ENCODE data around the gene CD22.

CD22 gene

GRCh38 chr19:35362261-35363000, 33.4 kb downstream of the CD22 start:
- no peaks in the 10 kb centered on the region for H3K79me2 ChIP-seq (ENCODE audit: control insufficient read depth, insufficient read depth, low read length, poor library complexity)
- H2BK5ac ChIP-seq (ENCODE audit: low read depth, low read length, poor library complexity), result no peak overlapping the region
- no peak overlapping the region for H2AK5ac ChIP-seq (ENCODE audit: low read length)
- H3K4me1 ChIP-seq (ENCODE audit: control insufficient read depth in 1 of 2, insufficient read depth in 2 of 2, low read length in 2 of 2), result no peaks in the 10 kb centered on the region
- no peaks in the 10 kb centered on the region for H3K79me1 ChIP-seq (ENCODE audit: low read length)
- no peaks in the 10 kb centered on the region for H3K36me3 ChIP-seq (ENCODE audit: control insufficient read depth in 1 of 2, insufficient read depth in 2 of 2, low read length in 2 of 2)
- no peak overlapping the region for H4K91ac ChIP-seq (ENCODE audit: low read depth, low read length)
- H3K14ac ChIP-seq (ENCODE audit: low read length), result no peak overlapping the region
- H3K18ac ChIP-seq (ENCODE audit: low read length), result no peak overlapping the region
- H3K27me3 ChIP-seq (ENCODE audit: insufficient read depth, low read length), result no peaks in the 10 kb centered on the region
- H2BK12ac ChIP-seq (ENCODE audit: low read length), result no peak overlapping the region
- no peak overlapping the region for H4K8ac ChIP-seq (ENCODE audit: low read depth, low read length)
- H3K27ac ChIP-seq (ENCODE audit: low read depth, low read length), result no peak overlapping the region
- no peak overlapping the region for H4K12ac ChIP-seq (ENCODE audit: low read depth, low read length)
- DNase-seq, result no peak
- H3K4ac ChIP-seq (ENCODE audit: low read depth, low read length), result no peak overlapping the region
- no peak overlapping the region for H3K4me2 ChIP-seq (ENCODE audit: low read length)
- H2AFZ ChIP-seq (ENCODE audit: insufficient read depth, low read length, poor library complexity), result no peak overlapping the region
- no peak overlapping the region for H2BK120ac ChIP-seq (ENCODE audit: insufficient read depth, low read length, poor library complexity)
- H3K9ac ChIP-seq (ENCODE audit: low read length), result no peak overlapping the region
- H3K9me3 ChIP-seq (ENCODE audit: insufficient read depth, low read depth, low read length), result no peaks in the 10 kb centered on the region
- H3K4me3 ChIP-seq (ENCODE audit: low read depth, low read length), result no peak overlapping the region
- WGBS (ENCODE audit: extremely low coverage, insufficient coverage, insufficient read length), result no CpG with 5 or more reads among the region's 14 CpGs
- no peak overlapping the region for H3K23ac ChIP-seq (ENCODE audit: low read length)

- H2BK12ac ChIP-seq (ENCODE audit: low read length), result no peak overlapping the region
- no peak overlapping the region for H3K9ac ChIP-seq (ENCODE audit: low read length)
- no peaks in the 10 kb centered on the region for H3K4me1 ChIP-seq (ENCODE audit: control insufficient read depth in 1 of 2, insufficient read depth in 2 of 2, low read length in 2 of 2)
- DNase-seq, result no peak
- H3K79me1 ChIP-seq (ENCODE audit: low read length), result no peaks in the 10 kb centered on the region
- no peak overlapping the region for H3K18ac ChIP-seq (ENCODE audit: low read length)
- no peak overlapping the region for H3K14ac ChIP-seq (ENCODE audit: low read length)
- H3K4me3 ChIP-seq (ENCODE audit: low read depth, low read length), result no peak overlapping the region
- no peaks in the 10 kb centered on the region for H3K36me3 ChIP-seq (ENCODE audit: control insufficient read depth in 1 of 2, insufficient read depth in 2 of 2, low read length in 2 of 2)
- H2BK5ac ChIP-seq (ENCODE audit: low read depth, low read length, poor library complexity), result no peak overlapping the region
- no peak overlapping the region for H2AFZ ChIP-seq (ENCODE audit: insufficient read depth, low read length, poor library complexity)
- H3K4me2 ChIP-seq (ENCODE audit: low read length), result no peak overlapping the region
- no peak overlapping the region for H4K12ac ChIP-seq (ENCODE audit: low read depth, low read length)
- H3K79me2 ChIP-seq (ENCODE audit: control insufficient read depth, insufficient read depth, low read length, poor library complexity), result no peaks in the 10 kb centered on the region
- no peaks in the 10 kb centered on the region for H3K9me3 ChIP-seq (ENCODE audit: insufficient read depth, low read depth, low read length)
- H4K91ac ChIP-seq (ENCODE audit: low read depth, low read length), result no peak overlapping the region
- H2BK120ac ChIP-seq (ENCODE audit: insufficient read depth, low read length, poor library complexity), result no peak overlapping the region
- no CpG with 5 or more reads among the region's 11 CpGs for WGBS (ENCODE audit: extremely low coverage, insufficient coverage, insufficient read length)
- H2AK5ac ChIP-seq (ENCODE audit: low read length), result no peak overlapping the region
- no peak overlapping the region for H3K27ac ChIP-seq (ENCODE audit: low read depth, low read length)
- H3K4ac ChIP-seq (ENCODE audit: low read depth, low read length), result no peak overlapping the region
- H3K23ac ChIP-seq (ENCODE audit: low read length), result no peak overlapping the region
- no peak overlapping the region for H4K8ac ChIP-seq (ENCODE audit: low read depth, low read length)
- H3K27me3 ChIP-seq (ENCODE audit: insufficient read depth, low read length), result no peaks in the 10 kb centered on the region
Measured at GRCh38 chr19:35363001-35363590, 34.1 kb downstream of the CD22 start.

- Histone ChIP-seq H3K18ac (ENCODE audit: low read length) (no peak overlapping the region), H3K79me2 (ENCODE audit: control insufficient read depth, insufficient read depth, low read length, poor library complexity) (no peaks in the 10 kb centered on the region), H3K36me3 (ENCODE audit: control insufficient read depth in 1 of 2, insufficient read depth in 2 of 2, low read length in 2 of 2) (no peaks in the 10 kb centered on the region), H3K27ac (ENCODE audit: low read depth, low read length) (no peak overlapping the region), H4K8ac (ENCODE audit: low read depth, low read length) (no peak overlapping the region), H2BK120ac (ENCODE audit: insufficient read depth, low read length, poor library complexity) (no peak overlapping the region), H4K91ac (ENCODE audit: low read depth, low read length) (no peak overlapping the region), H2AK5ac (ENCODE audit: low read length) (no peak overlapping the region), H3K4me2 (ENCODE audit: low read length) (no peak overlapping the region), H3K79me1 (ENCODE audit: low read length) (no peaks in the 10 kb centered on the region), H2BK5ac (ENCODE audit: low read depth, low read length, poor library complexity) (no peak overlapping the region), H3K14ac (ENCODE audit: low read length) (no peak overlapping the region), H2BK12ac (ENCODE audit: low read length) (no peak overlapping the region), H3K4me1 (ENCODE audit: control insufficient read depth in 1 of 2, insufficient read depth in 2 of 2, low read length in 2 of 2) (no peaks in the 10 kb centered on the region), H3K27me3 (ENCODE audit: insufficient read depth, low read length) (no peaks in the 10 kb centered on the region), H3K9ac (ENCODE audit: low read length) (no peak overlapping the region), H3K23ac (ENCODE audit: low read length) (no peak overlapping the region), H4K12ac (ENCODE audit: low read depth, low read length) (no peak overlapping the region), H3K9me3 (ENCODE audit: insufficient read depth, low read depth, low read length) (no peaks in the 10 kb centered on the region), H2AFZ (ENCODE audit: insufficient read depth, low read length, poor library complexity) (no peak overlapping the region), H3K4me3 (ENCODE audit: low read depth, low read length) (no peak overlapping the region), H3K4ac (ENCODE audit: low read depth, low read length) (no peak overlapping the region)
- WGBS (ENCODE audit: extremely low coverage, insufficient coverage, insufficient read length), result no CpG with 5 or more reads among the region's 19 CpGs
- no peak for DNase-seq
Measured at GRCh38 chr19:35363711-35364425, 34.9 kb downstream of the CD22 start.

- Histone ChIP-seq H3K79me2 (ENCODE audit: control insufficient read depth, insufficient read depth, low read length, poor library complexity) (no peaks in the 10 kb centered on the region), H4K8ac (ENCODE audit: low read depth, low read length) (no peak overlapping the region), H3K79me1 (ENCODE audit: low read length) (no peaks in the 10 kb centered on the region), H3K23ac (ENCODE audit: low read length) (no peak overlapping the region), H3K4me3 (ENCODE audit: low read depth, low read length) (no peak overlapping the region), H2BK120ac (ENCODE audit: insufficient read depth, low read length, poor library complexity) (no peak overlapping the region), H4K12ac (ENCODE audit: low read depth, low read length) (no peak overlapping the region), H3K4me1 (ENCODE audit: control insufficient read depth in 1 of 2, insufficient read depth in 2 of 2, low read length in 2 of 2) (no peaks in the 10 kb centered on the region), H3K14ac (ENCODE audit: low read length) (no peak overlapping the region), H2AK5ac (ENCODE audit: low read length) (no peak overlapping the region), H3K27ac (ENCODE audit: low read depth, low read length) (no peak overlapping the region), H3K36me3 (ENCODE audit: control insufficient read depth in 1 of 2, insufficient read depth in 2 of 2, low read length in 2 of 2) (no peaks in the 10 kb centered on the region), H3K9ac (ENCODE audit: low read length) (no peak overlapping the region), H2BK5ac (ENCODE audit: low read depth, low read length, poor library complexity) (no peak overlapping the region), H3K27me3 (ENCODE audit: insufficient read depth, low read length) (no peaks in the 10 kb centered on the region), H2AFZ (ENCODE audit: insufficient read depth, low read length, poor library complexity) (no peak overlapping the region), H3K18ac (ENCODE audit: low read length) (no peak overlapping the region), H3K9me3 (ENCODE audit: insufficient read depth, low read depth, low read length) (no peaks in the 10 kb centered on the region), H2BK12ac (ENCODE audit: low read length) (no peak overlapping the region), H3K4me2 (ENCODE audit: low read length) (no peak overlapping the region), H4K91ac (ENCODE audit: low read depth, low read length) (no peak overlapping the region), H3K4ac (ENCODE audit: low read depth, low read length) (no peak overlapping the region)
- no CpG with 5 or more reads among the region's 4 CpGs for WGBS (ENCODE audit: extremely low coverage, insufficient coverage, insufficient read length)
- DNase-seq, result no peak
Measured at GRCh38 chr19:35365303-35365702, 36.3 kb downstream of the CD22 start.
